Adrenal gland (tissue), 12 donors: ENCODE data around the gene STON2. TPM values are rescaled to one million over a fixed set of nuclear protein-coding genes. Genes with fewer than 3 reads are reported as not detected.

ENCODE experiments used
- DNase-seq, 7 donors: peaks; one replicate each; pipeline ENCODE4 v3.0.0-alpha.2; 2019 to 2020
- H3K27ac ChIP-seq, 5 donors: fragments of 200-600 bp; sonication (generic) in 4 of 5; 1 replicate in 3 of 5; 2 replicates in 2 of 5; pipeline versions ENCODE4 v1.5.1 to v1.8.0; 2016 to 2020; ENCODE audit warnings: mild to moderate bottlenecking in 1 of 5
- H3K27me3 ChIP-seq: fragments of 200-600 bp; 2 replicates; pipeline ENCODE4 v1.8.0; 2021
- H3K36me3 ChIP-seq, 2 donors: fragments of 200-600 bp; replicated peaks in 1 of 2; 1 replicate in 1 of 2; 2 replicates in 1 of 2; pipeline versions ENCODE4 v1.5.1 to v1.8.0; 2018 to 2022
- H3K4me1 ChIP-seq, 2 donors: fragments of 200-600 bp; replicated peaks in 1 of 2; 1 replicate in 1 of 2; 2 replicates in 1 of 2; pipeline versions ENCODE4 v1.5.1 to v1.8.0; 2018 to 2021
- H3K4me3 ChIP-seq, 4 donors: fragments of 200-600 bp; sonication (generic) in 3 of 4; one replicate each; pipeline ENCODE4 v1.5.1; 2016 to 2018
- H3K9me3 ChIP-seq, 3 donors: fragments of 200-600 bp; sonication (generic) in 1 of 3; replicated peaks in 1 of 3; 1 replicate in 2 of 3; 2 replicates in 1 of 3; pipeline versions ENCODE4 v1.5.1 to v1.8.0; 2016 to 2021
- CTCF ChIP-seq, 6 experiments: fragments of 450-650 bp in 4 of 6; fragments of 200-600 bp in 2 of 6; sonication (generic) in 1 of 6; IDR thresholded peaks; 1 replicate in 5 of 6; 2 replicates in 1 of 6; pipeline versions ENCODE4 v1.5.1 to v1.8.0; 2016 to 2021; ENCODE audit warnings: antibody characterized with exemption in 6 of 6, mild to moderate bottlenecking in 2 of 6, moderate library complexity in 1 of 6
- POLR2A ChIP-seq, 2 donors: fragments of 450-650 bp; IDR thresholded peaks; one replicate each; pipeline ENCODE4 v1.6.1; 2017; ENCODE audit warnings: antibody characterized with exemption in 2 of 2, mild to moderate bottlenecking in 2 of 2, moderate library complexity in 1 of 2
- WGBS, 4 donors: extraction: QIAGEN DNeasy Blood & Tissue Kit in 2 of 4; methylation state at CpG; one replicate each; pipeline versions ENCODE4 v1.1.5 to v1.1.7; 2013 to 2017; 5-methylcytosine and 5-hydroxymethylcytosine counted together
- intact Hi-C, 2 donors: fragments of 100-400 bp; cut with DNase I; formaldehyde crosslinking; loops; one replicate each; pipeline versions ENCODE4 v1.14.1 to v1.15.0; 2022 to 2023
- polyA plus RNA-seq, 3 donors: library from polyadenylated mRNA; stranded (reverse); fragments of 200-250 nt in 2 of 3; fragments of 350-450 nt in 1 of 3; fragmentation: Illumina TruSeq in 1 of 3; extraction: RNeasy Lipid Tissue Mini Kit (QIAGEN cat#74804) in 1 of 3; gene quantifications; one replicate each; pipeline ENCODE4 v1.2.3, GENCODE V29; 2013 to 2014
- total RNA-seq, 9 donors: library from RNA; depleted of rRNA in 4 of 9; stranded (reverse); fragments of >200 nt in 4 of 9; fragments of 120-200 nt in 1 of 9; fragmentation: NEBNext Ultra II Directional in 1 of 9; extraction: Animal tissue kit (Norgen Biotek cat#: 25700) in 1 of 9; gene quantifications; one replicate each; pipeline versions ENCODE4 v1.1.0 to v1.2.4, GENCODE V29; 2013 to 2023
- donor health status: healthy with polysubstance abuse.
- donor health status: Bipolar disorder and iron deficiency.
- donor health status: DM: yes; HTN: yes; CAD: no.
- donor health status: DM: no; HTN: no; CAD: no.
- donor health status: DM: no; HTN: no; CAD: no.
- donor health status: DM: yes; HTN: yes; CAD: no.

STON2 gene
- total and polyA plus RNA-seq, 12 donors: 0.62 to 15.4 (median 6.7) TPM

GRCh38 chr14:81273961-81274575, 126.1 kb downstream of the STON2 start:
- TF ChIP-seq CTCF (IDR thresholded peaks at IDR 0.05): no peak
- no peak for TF ChIP-seq POLR2A (IDR thresholded peaks at IDR 0.05)
- intact Hi-C loops: loop anchor here in 1 of 2 donors (5.0 kb wide), 1 partner anchor 188 kb away; no protein-coding TSS in a partner anchor

DNA sequence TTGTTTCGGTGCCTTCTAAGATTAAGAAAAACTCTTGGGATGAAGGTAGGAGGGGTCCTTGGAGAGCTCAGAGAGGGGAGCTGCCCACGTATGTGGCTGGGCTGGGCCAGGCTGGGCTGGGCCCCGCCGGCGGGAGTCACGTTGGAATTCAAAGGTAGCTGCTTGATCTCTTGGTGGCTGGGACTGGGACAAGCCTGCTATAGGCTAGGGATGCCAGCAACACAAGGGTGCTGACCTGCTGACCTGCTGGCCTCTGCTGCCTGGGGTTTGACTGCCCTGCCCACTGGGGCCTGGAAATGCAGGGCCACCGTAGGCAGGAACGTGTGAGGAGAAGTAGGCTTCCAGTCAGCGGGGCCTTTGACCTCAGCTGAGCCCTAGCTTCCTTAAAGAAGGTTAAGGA, 126.6 kb downstream of the STON2 start:
- no peaks in the 10 kb centered on the region for H3K36me3 ChIP-seq
- H3K4me1 ChIP-seq: peaks cover 0 to 6% of the 10 kb centered on the region in 2 donors

More at GRCh38 chr14:81273961-81274575, 126.1 kb downstream of the STON2 start:
- Histone ChIP-seq H3K4me1 (peaks cover 0 to 6% of the 10 kb centered on the region in 2 donors), H3K36me3 (no peaks in the 10 kb centered on the region), H3K4me3 (no peak overlapping the region), H3K9me3 (no peaks in the 10 kb centered on the region), H3K27ac (no peak overlapping the region), H3K27me3 (no peaks in the 10 kb centered on the region)
- 78 to 87% (median 82%) methylated on average over 3 of the region's 3 CpGs for WGBS, 4 donors
- DNase-seq: no peak

DNA sequence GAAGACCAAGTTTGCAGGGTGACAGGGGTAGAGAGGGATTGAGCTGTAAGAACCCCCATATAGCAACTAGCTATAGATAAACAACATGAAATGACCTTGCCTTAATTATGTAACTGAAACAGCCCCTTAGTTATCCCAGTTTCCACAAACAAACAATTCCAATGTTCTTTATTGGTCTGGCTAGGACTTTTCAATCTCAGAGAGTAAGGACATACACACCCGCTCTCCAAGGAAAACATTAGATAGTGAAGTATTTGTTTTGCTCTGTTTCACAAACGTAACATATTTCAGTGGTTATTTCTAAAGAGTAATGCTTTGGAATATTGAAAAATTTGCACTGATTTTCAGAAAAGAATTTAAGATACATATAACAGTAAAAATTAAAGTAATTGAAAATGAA, 127.8 kb downstream of the STON2 start:
- H3K36me3 ChIP-seq: no peaks in the 10 kb centered on the region
- peaks cover 0 to 6% of the 10 kb centered on the region in 2 donors for H3K4me1 ChIP-seq
- intact Hi-C loops: loop anchor here in 1 of 2 donors (5.0 kb wide), 1 partner anchor 190 kb away; no protein-coding TSS in a partner anchor
- TF ChIP-seq CTCF (IDR thresholded peaks at IDR 0.05) (no peak), POLR2A (IDR thresholded peaks at IDR 0.05) (no peak)
- no peaks in the 10 kb centered on the region for H3K27me3 ChIP-seq
- no peaks in the 10 kb centered on the region for H3K9me3 ChIP-seq
- no peak for DNase-seq
- no peak overlapping the region for H3K27ac ChIP-seq
- 58 to 85% (median 81%) methylated on average over 2 of the region's 2 CpGs for WGBS, 4 donors
- no peak overlapping the region for H3K4me3 ChIP-seq

More for the DNA sequence above, 126.6 kb downstream of the STON2 start:
- Histone ChIP-seq H3K9me3 (no peaks in the 10 kb centered on the region), H3K27ac (no peak overlapping the region), H3K27me3 (no peaks in the 10 kb centered on the region), H3K4me3 (no peak overlapping the region)
- 86 to 88% (median 87%) methylated on average over 9 of the region's 9 CpGs for WGBS, 4 donors
- intact Hi-C loops: loop anchor here in 1 of 2 donors (5.0 kb wide), 1 partner anchor 189 kb away; no protein-coding TSS in a partner anchor
- no peak for TF ChIP-seq CTCF (IDR thresholded peaks at IDR 0.05)
- no peak for TF ChIP-seq POLR2A (IDR thresholded peaks at IDR 0.05)
- no peak for DNase-seq

GRCh38 chr14:81269979-81270375, 130.1 kb downstream of the STON2 start:
- no peak overlapping the region for H3K27ac ChIP-seq

More at GRCh38 chr14:81269979-81270375, 130.1 kb downstream of the STON2 start:
- no peaks in the 10 kb centered on the region for H3K36me3 ChIP-seq
- H3K4me3 ChIP-seq: no peak overlapping the region
- no peaks in the 10 kb centered on the region for H3K9me3 ChIP-seq
- 63 to 82% (median 76%) methylated on average over 3 of the region's 3 CpGs for WGBS, 4 donors
- intact Hi-C loops: loop anchor here in 1 of 2 donors (5.0 kb wide), 1 partner anchor 192 kb away; no protein-coding TSS in a partner anchor
- H3K4me1 ChIP-seq: peaks cover 0 to 6% of the 10 kb centered on the region in 2 donors
- no peaks in the 10 kb centered on the region for H3K27me3 ChIP-seq
- no peak for DNase-seq
- TF ChIP-seq POLR2A (IDR thresholded peaks at IDR 0.05): no peak
